ENCODE measurements around the gene CDH23.

CDH23 gene

DNA sequence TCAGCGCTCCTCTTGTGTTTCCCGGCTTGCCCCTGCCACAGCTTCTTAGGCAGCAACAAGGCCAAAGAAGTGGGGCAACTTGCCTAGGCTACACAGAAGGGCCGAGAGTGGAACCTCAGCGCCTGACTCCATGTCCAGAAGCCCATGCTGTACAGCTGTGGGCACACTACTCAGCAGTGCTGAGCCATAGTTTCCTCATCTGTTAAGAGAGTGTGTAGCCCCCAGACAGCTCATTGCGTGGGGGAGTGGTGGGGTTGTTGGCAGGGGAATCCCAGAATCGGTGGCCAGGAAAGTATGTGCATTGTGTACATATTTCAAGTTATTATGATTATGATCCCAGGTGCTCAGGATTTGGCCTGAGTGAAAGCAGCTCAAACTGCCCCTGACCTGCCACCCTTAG lies 96.2 kb downstream of the CDH23 start:
- DNase-seq = no peak

DNA sequence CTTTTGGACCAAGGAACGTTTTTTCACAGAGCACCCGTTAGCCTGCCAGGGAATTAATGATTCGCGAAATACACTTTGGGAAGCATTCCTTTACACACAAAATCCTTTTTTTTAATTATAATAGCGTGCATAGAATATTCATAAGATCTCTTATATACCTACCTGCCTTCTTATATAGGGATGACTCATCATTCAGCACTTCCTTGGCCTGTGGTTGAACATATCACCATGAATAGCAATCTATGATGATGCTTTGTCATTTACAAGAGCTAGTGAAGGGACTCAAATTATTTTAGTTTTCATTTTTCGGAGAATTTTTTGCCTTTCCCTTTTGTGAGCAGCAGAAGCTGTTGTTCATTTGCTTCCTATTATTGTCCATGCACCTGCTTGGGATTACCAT lies 97.0 kb downstream of the CDH23 start:
- DNase-seq = no peak

GRCh38 chr10:71494476-71494875 lies 97.8 kb downstream of the CDH23 start:
- DNase-seq = no peak

- no peak for DNase-seq
These were observed 98.3 kb downstream of the CDH23 start for GRCh38 chr10:71494980-71495381.

DNA sequence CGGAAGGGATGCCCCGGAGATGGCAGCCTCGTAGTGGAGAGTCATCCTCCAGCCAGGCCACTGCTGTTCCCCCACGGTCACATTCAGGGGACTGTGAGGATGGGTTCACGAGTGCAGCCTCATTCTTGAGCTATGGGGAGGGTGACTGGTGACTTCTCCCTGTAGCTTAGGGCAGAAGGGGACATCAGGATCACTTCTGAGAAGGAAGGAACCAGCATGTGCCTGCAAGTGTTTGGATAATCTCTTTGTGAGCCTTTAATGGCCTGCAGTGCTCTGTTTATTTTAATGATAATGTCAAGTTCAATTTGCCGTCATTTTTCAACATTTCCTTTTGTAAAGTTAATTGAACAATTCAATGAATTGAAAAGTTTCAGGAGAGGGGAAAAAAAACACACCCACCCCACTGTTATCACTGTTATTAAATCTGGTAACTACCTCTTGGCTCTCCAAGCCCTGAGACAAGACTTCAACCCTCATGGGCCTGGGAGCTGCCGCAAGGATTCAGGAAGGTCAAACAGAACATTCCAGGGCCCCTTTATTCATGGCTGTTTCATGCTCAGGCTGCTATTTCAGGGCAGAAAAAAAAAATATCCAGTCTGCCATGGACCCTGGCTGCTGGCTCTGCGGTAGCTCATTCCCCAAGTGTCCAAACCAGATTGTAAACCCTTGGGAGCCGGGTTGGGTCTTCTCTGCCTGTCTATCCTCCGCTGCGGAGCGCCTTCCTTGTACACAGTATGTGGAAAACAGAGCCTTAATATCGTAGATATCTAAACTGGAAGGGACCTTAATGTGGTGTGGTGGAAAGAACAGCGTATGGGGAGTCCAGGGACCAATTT lies 100.4 kb downstream of the CDH23 start:
- no peak for DNase-seq

DNA sequence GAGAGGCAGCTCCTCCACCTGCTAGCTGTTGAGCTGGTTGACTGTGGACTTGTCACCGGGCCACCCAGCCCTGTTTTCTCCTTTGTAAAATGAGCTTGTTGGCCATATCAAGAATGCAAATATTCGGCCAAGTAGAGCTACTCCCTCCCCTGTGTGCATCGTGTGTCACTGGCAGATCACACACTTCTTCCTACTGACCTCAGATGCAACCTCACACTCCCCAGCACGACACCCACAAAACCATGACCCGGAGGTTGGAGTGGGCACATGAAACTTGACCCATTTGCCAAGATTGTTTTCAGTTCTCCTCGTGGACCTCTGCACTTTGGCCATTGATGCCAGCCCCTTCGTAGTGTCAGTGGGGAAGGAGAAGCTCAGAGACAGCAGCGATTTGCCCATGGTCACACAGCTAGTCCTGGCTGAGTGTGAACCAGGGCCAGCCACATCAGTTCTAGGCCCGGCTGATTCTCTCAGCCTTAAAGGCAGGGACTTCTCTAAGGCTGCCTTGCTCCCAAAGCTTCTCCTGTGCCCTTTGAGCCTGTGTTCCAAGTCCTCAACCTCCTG lies 101.1 kb downstream of the CDH23 start:
- DNase-seq = no peak

DNA sequence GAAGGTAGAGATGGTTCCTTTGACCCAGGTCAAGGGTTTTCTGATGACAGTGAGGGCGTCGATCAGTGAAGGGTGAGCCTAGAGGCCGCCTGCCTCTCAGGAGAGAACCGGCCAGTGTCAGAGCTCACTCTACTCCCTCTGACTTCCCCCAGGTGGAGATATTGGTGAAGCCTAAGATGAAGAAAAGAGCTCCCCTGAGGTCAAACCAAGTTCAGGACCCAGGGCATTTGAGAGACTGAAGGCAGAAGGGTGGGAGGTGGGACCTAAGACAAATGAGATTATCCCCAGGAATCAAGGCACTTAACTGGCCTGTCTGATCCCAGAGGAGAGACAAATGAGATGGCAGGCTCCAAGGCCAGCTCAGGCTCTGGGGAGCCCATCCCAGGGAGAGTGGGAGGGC lies 104.7 kb downstream of the CDH23 start:
- no peak for DNase-seq

- DNase-seq = no peak
These were observed 105.5 kb downstream of the CDH23 start for GRCh38 chr10:71502190-71502589.

- DNase-seq = no peak
These were observed 106.1 kb downstream of the CDH23 start for GRCh38 chr10:71502851-71503250.

DNA sequence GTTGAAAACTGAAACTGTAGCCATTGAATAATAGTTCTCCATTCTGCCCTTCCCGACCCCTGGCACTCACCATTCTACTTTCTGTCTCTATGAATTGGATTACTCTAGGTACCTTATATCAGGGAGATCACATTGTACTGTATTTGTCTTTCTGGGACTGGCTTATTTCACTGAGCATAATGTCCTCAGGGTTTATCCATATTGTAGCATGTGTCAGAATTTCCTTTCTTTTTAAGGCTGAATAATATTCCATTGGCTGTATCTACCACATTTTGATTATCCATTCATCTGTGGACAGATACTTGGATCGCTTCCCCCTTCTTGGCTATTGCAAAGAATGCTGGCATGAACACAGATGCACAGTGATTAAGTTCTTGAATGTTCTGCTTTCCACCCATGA lies 107.4 kb downstream of the CDH23 start:
- no peak for DNase-seq

GRCh38 chr10:71504570-71504969 lies 107.8 kb downstream of the CDH23 start:
- no peak for DNase-seq

- DNase-seq = no peak
These were observed 109.1 kb downstream of the CDH23 start for GRCh38 chr10:71505862-71506261.

- DNase-seq = no peak
These were observed 112.7 kb downstream of the CDH23 start for GRCh38 chr10:71509444-71509843.

DNA sequence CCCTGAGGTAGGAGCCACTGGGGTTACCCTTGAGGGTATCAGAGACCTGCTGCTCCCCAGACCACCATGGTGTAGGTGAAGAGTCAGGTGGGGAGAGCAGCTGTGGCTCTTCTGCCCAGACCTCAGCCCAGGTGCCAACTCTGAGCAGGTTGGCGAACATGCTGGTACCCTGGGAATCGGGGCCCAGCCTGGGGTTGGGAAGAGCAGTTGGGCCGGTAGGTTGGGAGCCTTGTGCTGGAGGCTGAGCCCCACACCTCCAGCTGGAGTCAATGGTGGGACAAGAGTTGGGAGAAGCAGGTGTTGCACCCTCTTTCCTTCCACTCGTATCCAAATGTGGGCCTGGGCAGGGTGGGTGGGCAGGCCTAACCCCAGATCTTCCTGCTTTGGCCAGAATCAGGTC lies 114.5 kb downstream of the CDH23 start:
- no peak for DNase-seq

DNA sequence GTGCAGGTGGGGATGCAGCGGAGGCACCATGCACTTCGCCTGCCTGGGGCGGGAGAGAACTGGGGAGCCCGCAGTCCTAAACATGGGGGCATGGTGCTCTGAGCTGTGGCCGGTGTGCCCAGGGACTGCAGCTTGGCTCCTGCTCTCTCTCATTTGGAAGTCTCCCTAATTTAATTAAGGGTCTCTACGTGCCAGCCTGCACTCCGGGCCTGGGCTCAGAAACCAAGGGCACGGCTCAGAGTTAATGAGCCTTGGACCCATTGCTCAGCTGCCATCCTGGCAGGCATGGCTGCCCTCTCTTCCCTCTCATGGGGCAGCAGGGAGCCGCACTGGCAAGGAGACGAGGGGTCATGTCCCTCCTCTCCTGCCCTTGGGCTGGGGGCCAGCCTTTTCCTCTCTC lies 115.6 kb downstream of the CDH23 start:
- no peak for DNase-seq

DNA sequence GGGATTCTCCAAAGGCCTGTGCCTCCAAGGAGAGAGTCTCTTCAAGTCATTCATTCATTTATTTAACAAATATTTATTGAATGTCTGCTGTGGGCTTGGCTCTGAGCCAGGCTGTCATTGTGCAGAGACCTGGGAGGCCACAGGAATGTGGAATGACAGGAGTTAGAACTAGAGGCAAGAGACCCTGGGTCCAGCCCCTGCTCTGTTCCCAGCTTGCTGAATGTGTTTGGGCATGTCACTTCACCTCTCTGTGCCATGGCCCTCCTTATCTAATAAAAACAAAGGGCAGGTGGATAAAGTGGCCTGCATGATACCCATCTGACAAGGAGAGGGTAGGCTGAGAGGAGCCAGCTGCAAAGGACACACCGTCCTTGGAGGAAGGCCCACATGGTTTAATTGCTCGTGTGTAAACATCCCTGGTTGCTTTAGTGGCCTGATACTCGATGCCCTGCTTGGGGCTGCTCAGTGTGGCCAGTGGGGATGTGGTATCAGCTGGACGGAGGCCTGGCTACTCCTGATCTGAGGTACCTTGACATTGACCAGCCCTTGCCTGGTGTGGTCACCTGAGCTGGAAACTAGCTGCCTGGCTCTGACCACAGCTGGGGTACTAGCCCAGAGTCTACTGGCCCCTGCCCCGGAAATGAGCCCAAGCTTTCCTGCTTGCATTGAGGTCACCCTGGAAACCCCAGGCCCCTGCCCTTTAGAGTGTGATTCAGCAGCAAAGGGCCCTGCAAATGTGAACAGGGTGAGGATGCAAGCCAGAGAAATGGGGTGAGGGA lies 116.2 kb downstream of the CDH23 start:
- no peak for DNase-seq

- DNase-seq = no peak
These were observed 116.8 kb downstream of the CDH23 start for GRCh38 chr10:71513540-71513853.

- DNase-seq = no peak
These were observed 117.2 kb downstream of the CDH23 start for GRCh38 chr10:71513936-71514335.

DNA sequence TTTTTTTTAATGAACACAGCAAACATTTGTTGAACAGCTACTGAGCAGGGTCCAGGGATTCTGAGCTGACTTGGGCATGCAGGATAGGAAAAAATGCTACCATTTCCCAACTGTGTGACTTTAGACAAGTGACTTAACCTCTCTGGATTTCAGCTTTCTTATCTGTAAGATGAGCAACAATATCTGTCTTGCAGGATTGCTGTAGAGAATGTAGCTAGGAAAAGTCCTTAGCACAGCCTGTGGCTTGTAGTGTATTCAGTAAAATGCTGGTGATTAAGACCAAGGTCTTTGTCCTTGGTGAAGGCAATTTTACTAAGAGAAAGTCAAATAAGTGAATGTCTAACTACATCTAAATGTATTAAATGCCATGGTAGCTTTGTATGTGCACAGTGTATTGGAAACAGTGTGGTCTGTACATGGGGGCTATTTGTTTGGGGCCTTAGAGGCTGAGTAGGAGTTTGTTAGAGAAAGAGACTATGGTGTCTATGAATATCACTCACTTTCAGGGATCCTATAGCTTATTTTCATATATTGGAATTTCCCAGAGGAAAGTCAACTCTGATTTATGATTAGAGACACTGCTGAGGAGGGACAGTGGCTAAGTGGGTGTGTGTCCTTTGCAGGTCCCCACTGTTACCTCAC lies 118.9 kb downstream of the CDH23 start:
- no peak for DNase-seq

DNA sequence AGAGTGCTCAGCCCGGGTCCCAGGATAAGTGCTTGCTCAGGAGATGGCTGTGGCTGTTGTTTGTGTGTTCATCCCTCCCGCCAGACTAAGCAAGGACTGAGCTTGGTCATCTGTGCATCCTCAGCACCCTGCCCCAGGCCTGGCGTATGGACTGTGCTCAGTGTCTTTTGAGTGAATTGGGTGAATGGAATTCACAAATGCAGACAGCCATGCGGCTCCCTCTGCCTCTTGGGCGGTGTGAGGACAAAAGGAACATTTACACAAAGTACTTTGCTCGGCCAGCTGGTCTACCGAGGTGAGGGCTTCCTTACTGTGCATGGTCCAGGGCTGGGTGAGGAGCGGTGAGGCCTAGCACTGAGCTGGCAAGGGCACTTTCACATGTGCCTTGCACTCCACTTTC lies 120.2 kb downstream of the CDH23 start:
- no peak for DNase-seq

- DNase-seq = no peak
These were observed 120.8 kb downstream of the CDH23 start for GRCh38 chr10:71517298-71518169.

DNA sequence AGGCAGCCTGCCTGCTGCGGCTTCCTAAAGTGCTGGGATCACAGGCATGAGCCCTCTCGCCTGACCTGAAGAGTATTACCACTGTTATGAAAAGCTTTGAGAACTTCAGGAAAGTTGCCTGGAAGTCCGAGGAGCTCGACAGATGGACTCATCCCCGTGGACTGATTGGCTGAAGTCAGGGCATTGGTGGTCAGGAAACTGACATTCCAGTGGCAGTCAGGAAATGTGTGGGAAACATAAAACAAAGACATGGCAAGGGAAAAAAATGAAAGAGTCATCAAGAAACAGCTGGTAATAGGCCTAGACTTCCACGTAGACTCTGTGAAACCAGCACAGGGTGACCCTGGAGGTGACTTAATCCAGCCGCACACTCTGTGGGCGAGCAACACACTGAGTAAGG lies 123.3 kb downstream of the CDH23 start:
- DNase-seq = no peak

All from activated CD8-positive, alpha-beta memory T cell treated with anti-CD3 and anti-CD28 coated beads, Interleukin-2, amount 50 U/mL, for 4 hours (primary cell).